Measurements from ENCODE around the gene FGF19. TPM values are rescaled to one million over a fixed set of nuclear protein-coding genes. Genes with fewer than 3 reads are reported as not detected.

The FGF19 gene
- total RNA-seq, 1 experiment from 2014 or later: not detected

GRCh38 chr11:69670158-69670845 lies 33.5 kb downstream of the FGF19 start:
- Histone ChIP-seq H3K4me1 (ENCODE audit: insufficient read depth, low read length) (peaks cover 17% of the 10 kb centered on the region), H3K27ac (ENCODE audit: low read length) (no peak overlapping the region), H3K9me3 (ENCODE audit: low read length) (no peaks in the 10 kb centered on the region), H4K20me1 (ENCODE audit: low read length) (peaks cover 6% of the 10 kb centered on the region), H3F3A (ENCODE audit: low read length, unreplicated experiment) (peaks cover 8% of the 10 kb centered on the region), H3K4me3 (ENCODE audit: low read length) (no peak overlapping the region), H3K36me3 (ENCODE audit: low read depth, low read length) (peaks cover 43% of the 10 kb centered on the region), H3K79me2 (ENCODE audit: low read length) (peaks cover 55% of the 10 kb centered on the region), H3K27me3 (ENCODE audit: low read length) (no peaks in the 10 kb centered on the region), H3K9me2 (replicated peaks; ENCODE audit: low read length) (no peaks in the 10 kb centered on the region), H2AFZ (ENCODE audit: low read length) (no peak overlapping the region), H3K9ac (ENCODE audit: low read length) (no peak overlapping the region), H3K4me2 (ENCODE audit: low read length) (no peak overlapping the region)
- DNase-seq (peak; percentile 93), ATAC-seq (peak; percentile 68)
- POLR2A ChIA-PET (ENCODE audit: unreplicated experiment): no interaction called here
- TF ChIP-seq EZH2phosphoT487 (IDR thresholded peaks at IDR 0.05; ENCODE audit: borderline replicate concordance, low read length): no peak
- peak; percentile 98 for TF ChIP-seq CTCF (conservative IDR thresholded peaks at IDR 0.05; ENCODE audit: low read depth, low read length)
- BruUV-seq (replicated peaks): no TSS peak
- intact Hi-C loops (cut with micrococcal nuclease): loop anchor here (2.0 kb wide), 1 partner anchor 16 kb away; no protein-coding TSS in a partner anchor
- CTCF ChIA-PET: interaction anchor here (0.6 to 1.8 kb wide), 3 partner anchors 8 to 26 kb away, joined by 4 to 5 read pairs (median 5); no protein-coding TSS in a partner anchor

GRCh38 chr11:69669486-69669885 lies 34.3 kb downstream of the FGF19 start:
- Histone ChIP-seq H3K9me3 (ENCODE audit: low read length) (no peaks in the 10 kb centered on the region), H3K27ac (ENCODE audit: low read length) (no peak overlapping the region), H3K36me3 (ENCODE audit: low read depth, low read length) (peaks cover 43% of the 10 kb centered on the region), H3K4me3 (ENCODE audit: low read length) (no peak overlapping the region), H3K9ac (ENCODE audit: low read length) (no peak overlapping the region), H3K9me2 (replicated peaks; ENCODE audit: low read length) (no peaks in the 10 kb centered on the region), H3F3A (ENCODE audit: low read length, unreplicated experiment) (peaks cover 8% of the 10 kb centered on the region), H2AFZ (ENCODE audit: low read length) (no peak overlapping the region), H3K4me1 (ENCODE audit: insufficient read depth, low read length) (peaks cover 17% of the 10 kb centered on the region), H3K4me2 (ENCODE audit: low read length) (no peak overlapping the region), H3K27me3 (ENCODE audit: low read length) (no peaks in the 10 kb centered on the region), H3K79me2 (ENCODE audit: low read length) (peaks cover 47% of the 10 kb centered on the region), H4K20me1 (ENCODE audit: low read length) (peaks cover 6% of the 10 kb centered on the region)
- ChIA-PET CTCF (no interaction called here), POLR2A (ENCODE audit: unreplicated experiment) (no interaction called here)
- ATAC-seq (no peak), DNase-seq (no peak)
- TF ChIP-seq CTCF (conservative IDR thresholded peaks at IDR 0.05; ENCODE audit: low read depth, low read length): no peak
- intact Hi-C loops (cut with micrococcal nuclease): no loop called here
- no TSS peak for BruUV-seq (replicated peaks)

GRCh38 chr11:69667619-69668604 lies 35.9 kb downstream of the FGF19 start:
- Histone ChIP-seq H3K9me3 (ENCODE audit: low read length) (no peaks in the 10 kb centered on the region), H3K9ac (ENCODE audit: low read length) (no peak overlapping the region), H3K36me3 (ENCODE audit: low read depth, low read length) (peaks cover 38% of the 10 kb centered on the region), H3K4me3 (ENCODE audit: low read length) (no peak overlapping the region), H3K9me2 (replicated peaks; ENCODE audit: low read length) (no peaks in the 10 kb centered on the region), H3K27me3 (ENCODE audit: low read length) (no peaks in the 10 kb centered on the region), H2AFZ (ENCODE audit: low read length) (no peak overlapping the region), H3K4me2 (ENCODE audit: low read length) (no peak overlapping the region), H3K27ac (ENCODE audit: low read length) (no peak overlapping the region), H3K4me1 (ENCODE audit: insufficient read depth, low read length) (0 out of 2 replicates have a peak, but pooled peaks cover 2% of the 10 kb centered on the region), H4K20me1 (ENCODE audit: low read length) (no peaks in the 10 kb centered on the region), H3F3A (ENCODE audit: low read length, unreplicated experiment) (peaks cover 8% of the 10 kb centered on the region), H3K79me2 (ENCODE audit: low read length) (peaks cover 32% of the 10 kb centered on the region)
- intact Hi-C loops (cut with micrococcal nuclease): no loop called here
- TF ChIP-seq EZH2 (IDR thresholded peaks at IDR 0.05; ENCODE audit: low read length, unreplicated experiment): no peak
- TF ChIP-seq CTCF (conservative IDR thresholded peaks at IDR 0.05; ENCODE audit: low read depth, low read length): no peak
- no peak for TF ChIP-seq EZH2phosphoT487 (IDR thresholded peaks at IDR 0.05; ENCODE audit: borderline replicate concordance, low read length)
- CTCF ChIA-PET: no interaction called here
- ATAC-seq (no peak), DNase-seq (no peak)
- POLR2A ChIA-PET (ENCODE audit: unreplicated experiment): no interaction called here
- BruUV-seq (replicated peaks): no TSS peak
